KG1 (cell line): ENCODE measurements around the gene TMEM186.
"Not testable (repeated sequence)": the region's sequence is repeated elsewhere in the genome, so short reads cannot be mapped to it uniquely, and the experiment has no call there.

Experiments
- DNase-seq: peaks from one replicate; lab custom pipeline; 2025; lab: John Stamatoyannopoulos, UW

Gene TMEM186

DNA sequence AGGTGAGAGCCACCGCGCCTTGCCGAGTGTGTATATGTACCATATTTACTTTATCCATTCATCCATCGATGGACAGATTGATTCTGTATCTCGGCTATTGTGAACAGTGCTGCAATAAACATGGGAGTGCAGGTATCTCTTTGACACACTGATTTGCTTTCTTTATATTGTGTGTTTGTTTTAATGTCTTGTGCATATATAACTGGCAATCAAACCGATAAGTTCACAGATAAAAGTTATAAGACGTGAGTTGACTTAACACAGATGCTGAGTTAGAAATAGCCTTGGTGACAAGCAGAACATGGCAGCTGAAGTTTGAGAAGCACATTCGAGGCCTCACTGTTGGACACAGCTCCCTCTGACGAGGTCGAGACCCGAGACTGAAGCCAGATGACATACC lies 23.2 kb downstream of the TMEM186 start:
- DNase-seq: no peak

DNA sequence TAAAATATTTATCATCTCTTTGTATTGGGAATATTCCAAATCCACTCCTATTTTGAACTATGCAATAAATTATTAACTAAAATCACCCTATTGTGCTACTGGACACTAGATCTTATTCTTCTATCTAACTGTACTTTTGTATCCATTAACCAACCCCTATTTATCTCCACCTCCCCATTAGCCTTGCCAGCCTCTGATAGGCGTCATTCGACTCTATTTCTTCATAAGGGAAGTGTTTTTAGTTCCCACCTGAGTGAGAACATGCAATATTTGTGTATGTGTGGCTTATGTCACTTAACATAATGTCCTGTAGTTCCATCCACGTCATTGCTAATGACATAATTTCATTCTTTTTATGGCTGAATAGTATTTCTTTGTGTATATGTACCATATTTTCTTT lies 23.9 kb downstream of the TMEM186 start:
- DNase-seq: no peak

DNA sequence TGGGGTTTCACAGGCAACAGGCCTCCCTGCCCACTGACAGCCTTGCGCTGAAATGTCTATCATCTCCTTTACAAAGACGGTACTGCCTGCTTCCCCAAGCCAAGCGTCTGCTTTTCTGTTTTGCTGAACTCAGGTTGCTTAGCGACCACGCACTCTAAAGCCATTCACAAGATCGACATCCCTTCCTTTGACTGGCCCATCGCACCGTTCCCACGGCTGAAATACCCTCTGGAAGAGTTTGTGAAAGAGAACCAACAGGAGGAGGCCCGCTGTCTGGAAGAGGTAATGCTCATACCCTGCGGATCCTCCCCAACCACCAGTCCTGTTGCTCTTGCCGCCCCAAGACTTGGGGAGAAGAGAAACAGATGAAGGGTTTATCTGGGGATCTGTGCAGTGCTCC lies 28.7 kb downstream of the TMEM186 start:
- DNase-seq: no peak

DNA sequence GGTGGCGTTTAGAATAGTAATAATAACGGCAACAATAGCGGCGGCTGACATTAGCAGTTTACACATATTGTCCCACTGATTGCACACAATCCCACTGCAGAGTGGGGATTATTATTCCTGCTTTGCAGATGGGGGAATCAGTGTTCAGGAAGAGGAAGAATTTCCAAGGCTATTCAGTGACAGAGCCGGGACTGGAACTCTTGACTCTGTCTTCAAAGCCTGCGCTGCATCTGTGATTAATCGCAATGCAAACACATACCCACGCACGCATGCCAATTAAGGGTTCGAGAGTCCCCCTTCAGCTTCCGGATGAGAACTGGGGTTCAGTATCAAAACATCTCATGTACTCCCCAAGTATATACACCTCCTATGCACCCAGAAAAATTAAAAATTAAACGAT lies 29.2 kb downstream of the TMEM186 start:
- DNase-seq: no peak

DNA sequence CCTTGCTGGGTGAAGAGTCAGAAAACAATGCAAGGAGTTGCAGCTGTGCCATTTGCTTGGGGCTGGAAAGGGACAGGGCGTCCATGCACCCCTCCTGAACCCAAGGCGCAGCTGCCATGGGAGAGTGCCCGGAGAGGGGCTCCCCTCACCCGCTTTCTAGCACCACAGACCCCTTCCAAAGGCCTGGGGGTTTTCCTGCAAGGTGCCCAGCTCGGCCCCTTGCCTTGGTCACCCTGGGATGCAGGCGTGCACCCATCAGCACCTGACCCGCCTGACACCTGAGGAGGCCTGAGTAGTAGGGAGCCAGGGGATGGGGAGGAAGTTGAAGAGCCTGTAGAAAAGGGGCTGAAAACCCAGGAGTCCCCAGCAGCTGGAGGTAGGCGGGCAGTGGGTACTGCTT lies 30.3 kb downstream of the TMEM186 start:
- no peak for DNase-seq

DNA sequence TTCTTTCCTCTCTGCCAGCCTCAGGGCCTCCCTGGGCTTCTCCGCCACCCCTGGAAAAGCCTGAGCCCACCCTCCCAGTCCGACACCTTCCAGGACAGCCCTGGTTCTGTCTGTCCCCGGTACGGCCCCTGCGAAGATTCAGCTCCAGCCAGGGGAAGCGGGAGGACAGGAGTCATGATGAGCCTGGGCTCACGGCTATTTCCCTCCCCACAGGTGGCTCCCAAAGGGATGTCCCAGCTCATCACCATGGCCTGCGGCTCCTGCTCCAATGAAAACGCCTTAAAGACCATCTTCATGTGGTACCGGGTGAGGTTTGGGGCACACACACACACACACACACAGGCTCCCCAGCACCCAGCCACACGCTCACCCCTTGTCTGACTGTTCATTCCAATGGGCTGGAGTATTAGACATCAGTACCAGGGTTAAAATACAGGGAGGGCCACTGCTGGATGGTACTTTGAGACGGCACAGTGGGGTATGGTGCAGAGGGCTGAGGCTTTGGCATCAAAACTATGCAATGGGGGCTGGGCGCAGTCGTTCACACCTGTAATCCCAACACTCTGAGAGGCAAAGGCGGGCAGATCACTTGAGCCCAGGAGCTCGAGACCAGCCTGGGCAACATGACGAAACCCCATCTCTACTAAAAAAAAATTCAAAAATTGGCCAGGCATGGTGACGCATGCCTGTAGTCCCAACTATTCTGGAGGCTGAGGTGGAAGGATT lies 32.8 kb downstream of the TMEM186 start:
- no peak for DNase-seq

DNA sequence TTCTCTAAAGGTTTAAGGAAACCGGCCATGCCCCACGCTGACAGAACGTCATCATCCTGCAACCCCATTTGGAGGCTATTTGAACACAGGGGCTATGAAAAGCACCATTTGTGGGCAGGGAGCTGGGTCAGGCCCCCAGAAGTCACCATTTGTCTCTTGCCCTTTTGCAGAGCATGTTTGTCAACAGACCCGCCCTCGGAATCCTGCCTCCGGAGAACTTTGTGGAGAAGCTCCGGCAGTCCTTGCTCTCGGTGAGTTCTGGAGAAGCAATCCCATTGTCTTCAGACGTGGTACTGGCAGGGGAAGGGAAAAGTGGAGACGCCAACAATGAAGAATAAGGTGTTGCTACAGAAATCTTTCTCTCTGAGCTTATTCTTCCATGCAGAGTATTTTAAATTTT lies 33.5 kb downstream of the TMEM186 start:
- no peak for DNase-seq

DNA sequence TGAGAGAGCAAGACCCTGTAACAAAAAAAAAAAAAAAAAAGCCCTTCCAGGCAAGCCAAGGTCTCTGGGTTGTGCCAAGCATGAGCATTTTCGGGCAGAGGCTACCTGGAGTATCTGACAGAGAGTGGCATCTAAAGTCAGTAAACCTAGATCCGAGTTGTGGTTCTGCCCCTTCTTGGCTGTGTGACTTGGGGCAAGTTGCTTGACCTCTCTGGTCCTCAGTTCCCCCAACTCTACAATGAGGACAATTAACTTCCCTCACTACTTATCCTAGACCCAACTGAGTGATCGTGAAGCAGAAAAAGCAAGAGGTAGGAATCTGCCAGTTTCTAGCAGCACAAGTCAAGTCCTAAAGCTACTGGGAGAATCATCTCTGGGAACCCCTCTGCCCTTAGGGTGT lies 34.4 kb downstream of the TMEM186 start:
- DNase-seq: no peak

DNA sequence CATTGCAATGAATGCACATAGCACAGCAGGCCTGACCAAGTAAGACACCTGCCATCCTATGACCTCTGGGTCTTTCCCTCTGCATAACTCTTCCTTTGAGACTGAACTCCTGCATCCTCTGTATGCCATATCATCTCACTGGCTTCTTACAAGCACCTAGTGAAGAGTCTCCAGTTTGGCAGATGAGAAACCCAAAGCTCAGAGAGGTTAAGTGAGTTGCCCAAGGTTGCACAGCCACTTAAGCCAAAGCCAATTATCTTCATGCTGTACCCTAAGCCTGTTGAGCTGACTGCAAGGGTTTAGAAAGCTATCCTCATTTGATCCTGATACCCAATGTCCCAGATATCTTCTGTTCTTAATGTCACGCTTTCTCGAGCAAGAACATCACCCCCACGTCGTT lies 35.2 kb downstream of the TMEM186 start:
- DNase-seq: no peak

DNA sequence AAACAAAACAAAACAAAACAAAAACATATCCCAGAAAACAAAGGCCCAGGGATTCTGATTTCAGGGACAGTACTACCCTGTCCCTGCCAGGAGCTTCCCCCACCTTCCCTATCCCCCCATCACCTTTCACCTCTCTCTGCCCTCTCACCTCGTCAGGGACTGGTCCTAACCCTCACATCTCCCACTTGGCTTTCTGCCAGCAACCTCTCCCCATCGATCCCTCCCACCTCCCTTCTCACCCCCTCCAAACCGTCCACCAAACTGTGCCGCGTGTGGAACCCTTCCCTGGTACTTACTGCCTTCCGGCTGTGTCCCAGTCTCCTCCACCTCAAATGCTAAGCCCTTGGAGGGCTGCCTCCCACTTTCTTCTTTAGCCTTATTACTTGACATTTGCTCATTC lies 36.4 kb downstream of the TMEM186 start:
- no peak for DNase-seq

DNA sequence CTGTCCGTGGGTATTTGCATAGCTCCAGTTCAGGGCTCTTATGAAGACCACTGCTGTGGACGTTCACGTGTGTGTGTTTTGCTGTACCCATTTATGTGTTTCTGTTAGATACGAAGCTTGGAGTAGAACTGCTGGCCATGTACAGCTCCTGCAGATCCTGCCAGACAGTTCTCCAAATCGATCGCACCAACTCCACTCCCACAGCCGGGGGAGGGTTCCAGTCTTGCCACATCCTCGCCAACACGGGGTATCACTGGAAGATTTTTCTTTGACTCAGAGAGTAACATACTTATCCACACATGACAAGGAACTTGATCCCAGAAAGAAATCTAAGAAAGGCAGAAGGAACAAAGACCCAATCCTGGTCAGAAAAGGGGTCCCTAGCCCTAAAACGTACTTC lies 37.4 kb downstream of the TMEM186 start:
- DNase-seq: no peak

DNA sequence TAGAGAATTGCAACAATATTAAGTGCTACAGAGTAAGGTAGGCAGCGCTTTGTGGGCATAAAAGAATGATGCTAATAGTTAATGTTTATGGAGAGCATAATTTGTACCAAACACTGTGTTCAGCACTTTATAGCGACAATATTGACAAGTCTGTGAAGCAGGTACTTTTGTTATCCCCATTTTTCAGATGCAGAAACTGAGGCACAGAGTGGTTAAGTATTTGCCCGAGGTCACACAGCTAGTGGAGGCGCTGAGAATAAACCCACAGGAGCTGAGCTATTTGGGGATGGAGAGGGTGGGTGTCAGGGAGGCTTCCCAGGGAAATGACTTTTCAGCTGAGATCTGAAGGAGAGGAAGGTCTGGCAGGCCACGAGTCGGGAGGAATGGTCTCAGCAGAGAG lies 39.4 kb downstream of the TMEM186 start:
- DNase-seq: no peak

DNA sequence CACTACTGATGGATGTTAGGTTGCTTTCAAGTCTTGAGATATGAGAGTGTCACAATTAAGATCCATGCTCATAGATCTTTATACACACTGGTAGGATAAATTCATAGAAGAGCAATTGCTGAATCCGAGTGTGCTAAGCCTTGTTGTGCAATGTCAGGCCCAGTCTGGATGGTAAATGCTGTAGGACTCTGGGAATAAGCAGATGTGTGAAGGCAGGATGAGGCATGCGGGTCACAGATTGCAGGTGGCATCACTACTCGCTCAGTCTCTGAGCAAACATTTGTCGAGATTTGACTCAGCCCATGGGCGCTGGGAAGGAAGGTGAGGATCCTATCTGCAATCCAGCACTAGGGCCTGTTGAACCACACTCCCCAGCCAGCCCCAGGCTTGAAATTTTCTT lies 40.7 kb downstream of the TMEM186 start:
- no peak for DNase-seq

DNA sequence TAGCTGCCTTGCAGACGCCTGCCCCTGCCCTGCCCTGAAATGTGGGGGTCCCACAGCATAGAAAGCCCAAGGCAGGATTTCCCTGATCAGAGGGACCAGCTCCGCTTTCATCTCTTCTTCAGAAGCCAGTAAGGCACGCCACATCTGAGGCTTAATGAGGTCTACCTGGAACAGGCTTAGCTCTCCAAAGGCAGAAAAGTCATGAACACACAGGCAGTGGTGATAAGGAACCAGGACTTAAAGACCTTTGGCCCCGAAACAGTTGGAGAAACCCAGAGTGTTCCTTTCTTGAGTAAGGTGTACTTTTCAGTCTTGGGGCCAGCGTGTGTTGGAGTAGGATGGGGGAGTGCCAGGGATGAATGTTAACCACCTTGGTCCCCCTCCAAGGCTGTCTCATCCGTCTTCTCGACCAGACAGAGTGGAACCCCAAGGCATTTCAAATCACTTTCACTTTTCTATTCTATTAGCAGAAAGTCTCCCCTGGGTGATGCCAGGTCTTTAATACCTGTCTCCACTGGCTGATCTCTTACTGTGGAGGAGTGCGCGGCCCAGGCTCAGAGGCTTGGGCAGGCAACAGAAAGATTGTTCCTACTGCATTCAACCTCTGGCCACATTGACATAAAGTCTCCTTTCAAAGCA lies 43.9 kb downstream of the TMEM186 start:
- DNase-seq: no peak

DNA sequence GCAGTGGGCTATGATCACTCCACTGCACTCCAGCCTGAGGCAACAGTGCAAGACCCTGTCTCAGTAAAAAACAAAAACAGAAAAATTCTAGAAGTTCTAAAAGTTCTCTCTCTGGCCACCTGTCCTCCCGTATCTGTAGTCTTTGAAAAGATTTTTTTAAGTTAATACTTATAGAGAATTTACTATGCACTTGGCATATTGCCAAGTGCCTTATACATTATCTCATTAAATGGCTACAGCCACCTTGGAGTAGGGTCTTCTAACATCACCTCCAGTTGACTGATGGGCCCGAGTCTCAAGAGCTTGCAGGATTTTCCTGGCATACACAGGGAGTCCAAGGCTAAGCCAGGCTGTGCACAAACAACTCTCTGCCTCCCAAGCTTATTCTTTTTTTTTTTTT lies 44.7 kb downstream of the TMEM186 start:
- no peak for DNase-seq

DNA sequence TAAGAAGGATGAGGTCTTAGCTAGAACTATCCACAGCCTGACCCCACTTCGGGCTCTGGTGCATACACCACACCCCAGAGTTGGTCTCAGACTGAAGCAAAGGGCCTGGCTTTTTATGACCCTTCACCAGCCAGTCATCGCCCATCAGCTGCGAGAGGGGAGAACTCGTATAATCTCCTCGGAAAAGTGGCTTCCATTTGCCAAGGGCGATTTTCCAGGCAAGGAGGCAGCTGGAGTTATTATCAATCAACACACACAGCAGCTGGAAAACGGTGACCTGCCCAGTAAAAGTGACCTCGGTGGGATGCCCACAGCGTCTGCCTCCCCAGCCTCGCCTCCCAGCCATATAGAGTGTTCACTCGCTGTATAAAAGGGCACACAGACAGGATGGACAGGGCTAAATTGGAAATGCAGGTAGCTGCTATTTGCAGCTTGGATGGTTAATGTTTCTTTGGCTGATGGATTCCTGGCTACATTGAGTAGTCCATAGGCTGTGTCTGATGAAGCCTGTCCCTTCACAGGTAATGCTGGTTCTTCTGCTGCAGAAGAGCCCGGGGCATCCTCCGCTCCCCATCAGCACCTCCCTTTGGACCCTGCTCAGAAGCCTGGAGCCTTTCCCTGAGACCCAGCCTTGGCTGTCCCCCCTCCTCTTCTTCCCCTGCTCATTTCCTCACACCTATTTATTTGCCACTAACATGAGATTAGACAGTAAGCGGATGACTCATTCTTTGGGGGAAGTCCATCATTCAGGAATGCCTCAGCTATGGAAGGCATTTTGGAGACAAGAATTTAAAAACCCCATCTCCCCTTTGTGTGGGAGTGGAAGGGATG lies 45.7 kb downstream of the TMEM186 start:
- DNase-seq: no peak

DNA sequence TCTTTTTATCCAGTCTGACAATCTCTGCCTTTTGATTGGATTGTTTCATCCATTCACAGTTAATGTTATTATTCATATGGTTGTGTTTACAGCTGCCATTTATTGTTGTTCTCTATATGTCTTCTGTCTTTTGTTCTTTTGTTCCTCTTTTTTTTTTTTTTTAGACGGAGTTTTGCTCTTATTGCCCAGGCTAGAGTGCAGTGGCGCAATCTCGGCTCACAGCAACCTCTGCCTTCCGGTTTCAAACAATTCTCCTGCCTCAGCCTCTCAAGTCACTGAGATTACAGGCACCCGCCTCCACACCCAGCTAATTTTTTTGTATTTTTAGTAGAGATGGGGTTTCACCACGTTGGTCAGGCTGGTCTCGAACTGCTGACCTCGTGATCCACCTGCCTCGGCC lies 48.5 kb downstream of the TMEM186 start:
- not testable (repeated sequence) for DNase-seq
